Measurements from ENCODE around the gene DHX57.
A peak's percentile ranks its signal among the peaks of the same experiment; 100 is the strongest.

DHX57 gene

DNA sequence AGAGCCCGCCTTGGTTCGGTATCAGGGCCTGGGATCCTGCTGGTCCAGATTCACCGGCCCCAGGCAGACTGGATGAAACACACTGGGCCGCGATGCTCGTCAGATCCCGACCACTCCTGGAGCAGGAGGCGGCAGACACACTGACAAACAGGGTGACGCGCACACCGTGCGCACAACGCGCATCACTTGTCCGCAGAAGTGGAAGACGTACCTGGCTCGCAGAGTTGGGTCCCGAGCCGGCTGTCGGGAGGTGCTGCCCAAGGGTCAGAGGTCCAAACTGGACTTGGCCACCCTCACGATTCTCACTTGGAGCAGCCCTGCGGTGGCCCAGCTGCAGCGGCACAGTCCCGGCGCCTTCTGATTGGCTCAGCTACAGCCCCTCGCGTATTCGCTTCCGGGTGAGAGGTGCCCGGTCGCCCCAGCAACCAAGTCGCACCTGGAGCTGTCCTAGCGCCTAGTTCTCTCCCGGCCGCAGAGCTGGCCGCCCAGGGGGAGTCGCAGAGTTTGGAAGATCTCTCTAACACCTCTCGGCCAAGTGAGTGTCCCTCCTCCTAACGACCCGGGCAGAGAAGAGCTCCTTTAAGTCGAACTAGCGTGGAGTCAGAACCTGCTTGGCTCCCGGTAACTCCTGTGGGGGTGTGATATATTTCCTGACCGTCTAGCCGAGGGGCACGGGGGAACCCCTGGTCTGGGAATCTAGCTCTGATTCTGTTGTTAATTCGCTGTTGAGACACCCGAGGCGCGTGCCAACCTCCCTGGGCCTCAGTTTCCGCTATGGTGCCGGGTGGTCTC is at the start of gene DHX57, which contains the start of gene MORN2:
Gene DHX57, minus strand, starts transcription at position 359 of the 792 bp plus-strand sequence. CDS start 7,529 bp downstream, outside the sequence.
Gene MORN2, plus strand, starts transcription at position 401 of the 792 bp plus-strand sequence.
- peak; percentile 21 to 87 (median 74) for DNase-seq

DNA sequence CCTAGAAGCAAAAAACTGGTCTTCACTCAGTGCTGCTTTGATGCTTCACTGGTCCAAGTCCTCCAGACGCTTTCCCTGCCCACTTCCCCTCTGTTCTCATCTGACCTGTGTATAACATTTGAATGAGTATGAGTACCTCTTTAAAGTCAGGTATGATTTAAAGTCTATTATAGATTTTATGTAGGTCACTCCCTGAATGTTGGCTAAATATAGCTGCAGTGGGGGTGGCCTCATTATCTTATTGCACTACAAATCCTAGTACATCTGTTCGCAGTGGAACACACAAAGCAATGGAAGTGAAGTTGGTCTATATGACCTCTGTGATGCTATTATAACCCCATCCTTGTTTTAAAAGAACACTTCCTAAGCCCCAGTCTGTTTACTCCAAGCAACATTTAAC is 47.2 kb upstream of the DHX57 start:
- no peak for DNase-seq

GRCh38 chr2:38922389-38922788 is 46.7 kb upstream of the DHX57 start:
- DNase-seq = no peak

DNA sequence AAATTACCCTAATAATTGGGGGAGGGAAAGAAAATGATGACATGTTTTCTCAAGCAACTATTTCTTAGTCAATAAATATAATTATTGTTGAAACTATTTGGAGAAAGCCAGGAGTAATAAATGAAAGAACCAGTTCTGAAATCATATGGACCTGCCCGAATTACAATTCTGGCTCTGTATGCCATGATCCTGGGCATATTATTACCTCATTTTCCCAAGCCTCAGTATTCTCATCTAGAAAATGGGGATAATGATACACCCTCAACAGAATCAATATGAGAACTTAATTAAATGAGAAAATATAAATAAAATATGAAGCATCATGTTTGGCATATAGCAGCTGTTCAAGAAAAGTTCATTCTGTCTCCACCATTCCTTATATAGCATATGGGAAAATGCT is 36.9 kb upstream of the DHX57 start:
- DNase-seq = no peak

DNA sequence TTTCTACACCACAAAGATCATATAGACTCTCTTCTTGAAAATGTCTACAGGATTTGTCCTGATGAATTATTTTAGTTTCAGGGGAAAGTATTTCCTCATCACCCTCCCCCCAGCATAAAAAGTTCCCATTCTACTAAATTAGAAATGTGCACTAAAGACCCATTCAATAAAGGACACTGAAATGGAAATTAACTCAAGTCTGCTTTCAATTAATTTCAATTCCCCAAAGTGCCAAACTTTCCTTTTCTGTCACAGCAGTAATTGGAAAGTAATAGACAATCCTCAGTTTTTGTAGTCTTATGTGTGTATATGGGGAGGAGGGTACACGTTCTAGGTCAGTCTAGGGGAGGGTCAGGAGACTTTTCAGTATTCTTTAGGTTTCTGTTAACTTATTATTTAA is 35.5 kb upstream of the DHX57 start:
- no peak for DNase-seq

- DNase-seq = no peak
Measured at GRCh38 chr2:38909872-38910271, 34.1 kb upstream of the DHX57 start.

DNA sequence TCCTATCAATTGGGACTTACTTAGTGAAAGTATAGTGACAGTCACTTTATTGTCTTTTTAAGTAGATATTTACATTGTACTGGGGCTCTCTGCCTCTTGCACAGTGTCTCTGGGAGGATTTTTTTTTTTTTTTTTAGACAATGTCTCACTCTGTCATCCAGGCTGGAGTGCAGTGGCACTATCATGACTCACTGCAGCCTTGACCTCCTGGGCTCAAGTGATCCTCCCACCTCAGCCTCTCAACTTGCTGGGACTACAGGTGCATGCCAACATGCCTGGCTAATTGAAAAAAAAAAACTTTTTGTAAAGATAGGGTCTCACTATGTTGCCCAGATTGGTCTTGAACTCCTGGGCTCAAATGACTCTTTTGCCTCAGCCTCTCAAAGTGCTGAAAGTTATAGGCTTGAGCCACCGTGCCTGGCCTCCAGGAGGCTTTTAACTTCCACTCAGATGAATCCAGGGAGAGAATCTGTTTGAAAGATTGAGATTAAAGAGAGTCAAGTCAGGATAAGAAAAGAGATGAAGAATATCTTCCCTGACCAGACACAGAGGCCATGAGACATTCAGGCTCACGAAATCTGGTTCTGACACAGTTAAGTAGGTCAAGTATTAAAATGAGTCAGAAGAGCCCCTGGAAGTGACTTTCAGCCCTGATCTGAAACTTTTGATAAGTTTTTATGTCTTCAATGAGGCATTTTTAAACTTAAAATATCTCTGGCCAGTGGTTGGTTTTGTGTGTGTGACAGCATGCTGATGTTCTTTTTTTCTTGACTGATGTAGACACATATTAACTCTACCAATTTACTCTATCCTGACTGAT is 32.2 kb upstream of the DHX57 start:
- DNase-seq = no peak

GRCh38 chr2:38907242-38907641 is 31.5 kb upstream of the DHX57 start:
- no peak for DNase-seq

GRCh38 chr2:38905251-38905650 is 29.5 kb upstream of the DHX57 start:
- DNase-seq = no peak

GRCh38 chr2:38900726-38901125 is 25.0 kb upstream of the DHX57 start:
- DNase-seq = no peak

DNA sequence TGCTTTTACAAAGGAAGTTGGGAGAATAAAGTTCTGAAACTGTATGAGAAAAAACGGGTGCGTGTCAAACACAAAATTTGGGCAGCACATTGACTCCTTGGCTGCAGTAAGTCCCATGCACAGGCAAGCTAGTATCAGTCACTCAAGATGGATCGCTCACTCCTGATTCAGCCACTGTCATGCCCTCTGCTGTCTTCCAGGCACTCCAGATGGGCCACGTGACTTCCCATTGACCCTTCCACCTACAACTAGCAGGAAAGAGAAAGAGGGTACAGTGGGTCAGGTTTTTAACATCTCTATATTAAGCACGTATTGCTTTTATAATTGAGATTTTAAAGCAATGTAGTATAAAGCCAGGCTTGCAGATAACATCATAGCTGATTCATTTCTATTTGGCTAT is 22.5 kb upstream of the DHX57 start:
- no peak for DNase-seq

DNA sequence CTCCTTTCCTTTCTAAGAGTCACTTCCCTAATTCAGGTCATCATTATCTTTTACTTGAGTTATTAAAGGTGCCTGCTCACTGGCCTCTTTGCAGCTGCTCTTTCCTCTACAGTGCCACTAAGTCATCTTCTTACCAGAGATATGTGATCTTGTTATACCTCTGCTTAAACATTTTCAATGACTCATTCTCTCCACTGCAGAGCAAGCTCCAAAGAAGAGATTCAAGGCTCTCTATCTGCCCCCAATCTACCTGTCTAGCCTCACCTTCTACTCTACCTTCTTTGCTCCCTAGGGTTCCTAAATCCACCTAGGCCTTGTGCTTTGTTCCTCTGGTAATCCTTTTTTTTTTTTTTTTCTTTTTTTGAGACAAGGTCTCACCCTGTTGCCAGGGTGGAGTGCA is 17.1 kb upstream of the DHX57 start:
- no peak for DNase-seq

DNA sequence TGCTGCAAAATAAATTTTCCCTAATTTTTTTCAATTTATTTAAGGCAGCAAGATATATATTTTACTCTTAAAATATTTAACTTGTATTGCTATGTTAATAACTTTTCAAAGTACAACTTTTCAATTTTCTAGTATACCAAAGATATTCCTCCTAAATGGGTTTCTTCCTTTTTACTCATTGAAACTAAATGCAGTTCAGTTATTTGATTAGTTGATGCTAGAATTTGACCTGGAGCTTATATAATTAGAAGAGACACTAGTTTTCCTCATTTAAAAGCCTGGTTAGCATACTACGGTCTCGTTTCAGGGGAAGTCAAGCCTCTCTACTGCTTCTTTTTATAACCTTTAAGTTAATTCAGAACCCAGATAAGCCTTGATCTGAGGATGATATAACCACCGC is 13.8 kb upstream of the DHX57 start, which contains the start of gene ARHGEF33:
Gene ARHGEF33, plus strand, starts transcription at position 301 of the 400 bp plus-strand sequence. CDS start 29,573 bp downstream, outside the sequence.
- DNase-seq = no peak

- no peak for DNase-seq
Measured at GRCh38 chr2:38889045-38889444, 13.3 kb upstream of the DHX57 start.

- no peak for DNase-seq
Measured at GRCh38 chr2:38887902-38888554, 12.3 kb upstream of the DHX57 start.

DNA sequence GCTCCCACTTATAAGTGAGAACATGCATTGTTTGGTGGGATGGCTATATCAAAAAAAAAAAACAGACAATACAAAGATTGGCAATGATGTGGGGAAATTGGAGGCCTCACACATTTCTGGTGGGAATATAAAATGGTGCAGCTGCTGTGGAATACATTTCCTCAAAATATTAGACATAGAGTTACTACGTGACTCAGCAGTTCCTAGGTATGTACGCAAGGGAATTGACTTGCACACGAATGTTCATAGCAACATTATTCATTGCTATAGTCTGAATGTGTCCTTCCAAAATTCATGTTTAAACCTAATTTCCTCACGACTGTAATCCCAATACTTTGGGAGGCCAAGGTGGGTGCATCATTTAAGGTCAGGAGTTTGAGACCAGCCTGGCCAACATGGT is 11.6 kb upstream of the DHX57 start:
- no peak for DNase-seq

- no peak for DNase-seq
Measured at GRCh38 chr2:38886063-38886462, 10.3 kb upstream of the DHX57 start.

DNA sequence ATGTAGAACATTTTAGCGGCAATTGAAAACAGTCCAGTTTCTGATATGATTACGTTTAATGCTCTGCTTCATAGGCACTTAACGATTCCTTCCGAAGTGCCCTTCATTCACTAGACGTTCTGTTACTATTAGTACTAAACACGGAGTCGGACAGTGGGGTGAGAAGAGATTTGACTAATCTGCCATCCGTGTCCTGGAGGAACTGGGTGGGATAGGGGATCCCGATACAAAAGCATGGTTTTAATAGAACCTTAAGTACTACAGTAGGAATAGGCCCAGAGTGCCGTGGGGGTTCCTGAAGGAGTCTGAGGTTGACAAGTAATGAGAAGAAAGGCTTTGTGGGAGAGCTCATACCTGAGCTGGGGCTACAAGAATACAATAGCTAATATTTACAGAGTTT is 673 bp upstream of the DHX57 start:
- DNase-seq = peak in 1 of 14 donors; percentile 12

GRCh38 chr2:38875227-38875575 is 533 bp downstream of the DHX57 start:
- peak in 1 of 14 donors; percentile 35 for DNase-seq

- DNase-seq = no peak
Measured at GRCh38 chr2:38873763-38874162, 2.0 kb downstream of the DHX57 start.

GRCh38 chr2:38871432-38871831 is 4.3 kb downstream of the DHX57 start:
- DNase-seq = no peak

DNA sequence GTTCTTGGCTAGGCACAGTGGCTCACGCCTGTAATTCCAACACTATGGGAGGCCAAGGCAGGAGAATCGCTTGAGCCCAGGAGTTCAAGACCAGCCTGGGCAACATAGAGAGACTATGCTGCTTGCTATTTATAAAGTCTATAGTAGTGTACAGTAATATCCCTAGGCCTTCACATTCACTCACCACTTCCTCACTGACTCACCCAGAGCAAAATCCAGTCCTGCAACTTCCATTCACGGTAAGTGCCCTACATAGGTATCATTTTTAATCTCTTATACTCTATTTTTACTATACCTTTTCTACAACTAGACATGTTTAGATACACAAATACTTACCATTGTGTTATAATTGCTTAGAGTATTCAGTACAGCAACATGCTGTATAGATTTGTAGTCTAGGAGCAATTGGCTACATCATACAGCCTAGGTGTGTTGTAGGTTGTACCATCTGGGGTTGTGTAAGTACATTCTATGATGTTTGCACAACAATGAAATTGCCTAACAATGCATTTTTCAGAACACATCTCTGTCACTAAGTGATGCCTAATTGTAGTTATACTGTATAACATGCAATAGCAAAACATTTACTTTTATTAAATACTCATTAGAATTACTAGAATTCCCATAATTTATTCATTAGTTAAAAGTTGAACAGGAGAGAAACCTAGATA is 8.8 kb downstream of the DHX57 start:
- no peak for DNase-seq
